Mesenchymal stem cell (in vitro differentiated cells and primary cell): ENCODE data around the gene MYT1.

Experiments
- DNase-seq: peaks from one replicate; pipeline ENCODE4 v3.0.0-alpha.2; 2013
- H2AFZ ChIP-seq: one replicate; pipeline ENCODE4 v1.6.1; 2013; ENCODE audit warnings: low read depth, mild to moderate bottlenecking, control low read depth, inconsistent platforms, low read length, moderate library complexity
- H2AK5ac ChIP-seq: 2 replicates; pipeline ENCODE4 v1.6.1; 2013; ENCODE audit warnings: low read length, moderate library complexity, mild to moderate bottlenecking, inconsistent platforms; ENCODE audit not compliant: severe bottlenecking
- H2BK120ac ChIP-seq: one replicate; pipeline ENCODE4 v1.6.1; 2013; ENCODE audit warnings: low read depth, mild to moderate bottlenecking, inconsistent platforms, low read length, moderate library complexity
- H2BK12ac ChIP-seq, 2 experiments: one replicate each; pipeline ENCODE4 v1.6.1; 2013; ENCODE audit warnings: inconsistent platforms in 2 of 2, low read length in 2 of 2, mild to moderate bottlenecking in 2 of 2, moderate library complexity in 2 of 2, control low read depth in 1 of 2
- H2BK15ac ChIP-seq: one replicate; pipeline ENCODE4 v1.6.1; 2013; ENCODE audit warnings: mild to moderate bottlenecking, low read depth, inconsistent platforms; ENCODE audit not compliant: poor library complexity, severe bottlenecking
- H2BK5ac ChIP-seq: 2 replicates; pipeline ENCODE4 v1.6.1; 2013; ENCODE audit warnings: low read depth, mild to moderate bottlenecking, low read length, control low read depth, inconsistent platforms; ENCODE audit not compliant: poor library complexity, severe bottlenecking
- H3K14ac ChIP-seq, 2 experiments: one replicate each; pipeline ENCODE4 v1.6.1; 2013; ENCODE audit warnings: inconsistent platforms in 2 of 2, low read length in 2 of 2, control low read depth in 1 of 2, mild to moderate bottlenecking in 1 of 2, moderate library complexity in 1 of 2
- H3K18ac ChIP-seq, 2 experiments: one replicate each; pipeline ENCODE4 v1.6.1; 2013; ENCODE audit warnings: inconsistent platforms in 2 of 2, low read length in 2 of 2, control low read depth in 1 of 2, low read depth in 1 of 2, mild to moderate bottlenecking in 1 of 2
- H3K23ac ChIP-seq, 2 experiments: one replicate each; pipeline ENCODE4 v1.6.1; 2013; ENCODE audit warnings: inconsistent platforms in 2 of 2, low read length in 2 of 2, mild to moderate bottlenecking in 2 of 2, moderate library complexity in 2 of 2, control low read depth in 1 of 2
- H3K27ac ChIP-seq: 2 replicates; pipeline ENCODE4 v1.5.1; 2013; ENCODE audit warnings: mild to moderate bottlenecking, moderate library complexity, low read length, control low read depth, inconsistent platforms; ENCODE audit not compliant: poor library complexity, severe bottlenecking
- H3K27me3 ChIP-seq, 2 experiments: 2 replicates each; pipeline versions ENCODE4 v1.6.1 to v1.7.0; 2013; ENCODE audit warnings: low read length in 2 of 2, mild to moderate bottlenecking in 2 of 2, moderate library complexity in 2 of 2, control low read depth in 1 of 2, inconsistent platforms in 1 of 2; ENCODE audit not compliant: control insufficient read depth in 1 of 2, insufficient read depth in 1 of 2
- H3K36me3 ChIP-seq, 2 experiments: 2 replicates each; pipeline versions ENCODE4 v1.6.1 to v1.7.0; 2013; ENCODE audit warnings: low read length in 2 of 2, control low read depth in 1 of 2, inconsistent platforms in 1 of 2, low read depth in 1 of 2, mild to moderate bottlenecking in 1 of 2; ENCODE audit not compliant: insufficient read depth in 2 of 2, control insufficient read depth in 1 of 2
- H3K4ac ChIP-seq, 2 experiments: one replicate each; pipeline ENCODE4 v1.6.1; 2013; ENCODE audit warnings: inconsistent platforms in 2 of 2, low read length in 2 of 2, mild to moderate bottlenecking in 2 of 2, moderate library complexity in 2 of 2, control low read depth in 1 of 2, low read depth in 1 of 2
- H3K4me1 ChIP-seq: 2 replicates; pipeline ENCODE4 v1.6.1; 2013; ENCODE audit warnings: low read depth, low read length, control low read depth; ENCODE audit not compliant: control insufficient read depth, insufficient read depth
- H3K4me2 ChIP-seq: 2 replicates; pipeline ENCODE4 v1.6.1; 2013; ENCODE audit warnings: low read length, mild to moderate bottlenecking, inconsistent platforms; ENCODE audit not compliant: poor library complexity, severe bottlenecking
- H3K4me3 ChIP-seq, 2 experiments: 2 replicates each; pipeline versions ENCODE4 v1.5.1 to v1.7.0; 2013; ENCODE audit warnings: low read length in 2 of 2, mild to moderate bottlenecking in 2 of 2, control low read depth in 1 of 2, low read depth in 1 of 2; ENCODE audit not compliant: insufficient read depth in 1 of 2
- H3K79me1 ChIP-seq: replicated peaks from 2 replicates; pipeline ENCODE4 v1.6.1; 2013; ENCODE audit warnings: mild to moderate bottlenecking, control low read depth, low read length, inconsistent platforms; ENCODE audit not compliant: poor library complexity, severe bottlenecking
- H3K9ac ChIP-seq: 2 replicates; pipeline ENCODE4 v1.7.0; 2013; ENCODE audit warnings: mild to moderate bottlenecking, low read length, moderate library complexity
- H3K9me3 ChIP-seq: 2 replicates; pipeline ENCODE4 v1.7.0; 2013; ENCODE audit warnings: mild to moderate bottlenecking, low read length; ENCODE audit not compliant: control insufficient read depth
- H4K8ac ChIP-seq: one replicate; pipeline ENCODE4 v1.6.1; 2013; ENCODE audit warnings: inconsistent platforms, mild to moderate bottlenecking, low read length, moderate library complexity
- H4K91ac ChIP-seq: one replicate; pipeline ENCODE4 v1.6.1; 2013; ENCODE audit warnings: mild to moderate bottlenecking, low read length, inconsistent platforms
- WGBS: methylation state at CpG from one replicate; pipeline ENCODE4 v1.1.7; 2013; ENCODE audit warnings: mixed read lengths; 5-methylcytosine and 5-hydroxymethylcytosine counted together

Gene MYT1

DNA sequence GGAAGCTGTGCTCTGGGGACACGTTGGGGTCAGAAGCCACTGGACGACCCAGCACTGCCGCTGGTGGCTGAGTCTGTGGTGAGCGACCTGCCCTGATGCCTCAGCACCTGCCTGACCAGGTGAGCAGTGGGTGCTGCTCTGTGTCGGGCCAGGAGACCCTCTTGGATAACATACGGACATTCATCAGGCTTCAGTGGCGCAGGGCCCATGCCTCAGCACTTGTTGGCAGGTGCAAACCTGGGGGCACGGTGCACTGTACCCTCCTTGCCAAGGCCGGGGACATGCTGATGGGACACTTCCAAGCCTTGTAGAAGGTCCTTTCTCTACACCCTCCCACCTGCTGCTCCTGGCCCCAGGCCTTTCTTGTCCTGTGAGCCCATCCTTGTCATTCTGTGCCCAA lies 34.1 kb downstream of the MYT1 start:
- Histone ChIP-seq H3K36me3 (no peaks in the 10 kb centered on the region), H3K4me1 (no peaks in the 10 kb centered on the region), H3K9me3 (no peaks in the 10 kb centered on the region), H3K9ac (no peak overlapping the region), H3K4me2 (no peak overlapping the region), H3K23ac (no peak overlapping the region), H3K27me3 (peaks cover 34 to 75% of the 10 kb centered on the region in 2 experiments), H3K4ac (no peak overlapping the region), H2AK5ac (no peak overlapping the region), H3K79me1 (no peaks in the 10 kb centered on the region), H2BK120ac (no peak overlapping the region), H3K14ac (no peak overlapping the region), H2BK12ac (no peak overlapping the region), H2BK15ac (no peak overlapping the region), H2AFZ (no peak overlapping the region), H2BK5ac (no peak overlapping the region), H3K18ac (no peak overlapping the region), H4K91ac (no peak overlapping the region), H3K4me3 (no peak overlapping the region), H4K8ac (no peak overlapping the region), H3K27ac (no peak overlapping the region)
- DNase-seq: no peak
- 85% methylated on average over 9 of the region's 9 CpGs for WGBS

DNA sequence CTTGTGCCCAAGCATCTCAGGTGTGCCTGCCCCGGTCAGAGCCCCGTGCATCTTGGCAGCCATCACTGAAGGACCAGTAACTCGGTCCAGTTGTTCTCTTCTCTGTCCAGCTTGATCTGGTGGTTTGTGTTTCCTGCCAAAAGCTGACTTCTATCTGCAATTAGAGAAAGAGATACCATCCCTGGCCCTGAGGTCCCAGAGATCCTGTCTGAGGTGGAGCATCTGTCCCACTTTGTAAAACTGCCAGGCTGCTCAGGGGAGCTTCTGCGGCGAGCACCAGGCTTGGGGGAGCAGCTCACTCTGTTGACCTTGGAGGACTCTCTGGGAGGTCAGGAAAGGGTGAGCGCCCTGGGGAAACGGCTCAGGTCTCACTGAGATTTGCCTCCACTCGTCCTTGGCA lies 35.1 kb downstream of the MYT1 start:
- 84% methylated on average over 8 of the region's 8 CpGs for WGBS
- Histone ChIP-seq H3K18ac (no peak overlapping the region), H2AK5ac (no peak overlapping the region), H2BK12ac (no peak overlapping the region), H3K27me3 (peaks cover 37 to 77% of the 10 kb centered on the region in 2 experiments), H3K4ac (no peak overlapping the region), H3K4me3 (no peak overlapping the region), H2BK15ac (no peak overlapping the region), H4K8ac (no peak overlapping the region), H3K23ac (no peak overlapping the region), H3K27ac (no peak overlapping the region), H2BK120ac (no peak overlapping the region), H3K14ac (no peak overlapping the region), H2BK5ac (no peak overlapping the region), H3K9ac (no peak overlapping the region), H3K4me2 (no peak overlapping the region), H3K9me3 (no peaks in the 10 kb centered on the region), H4K91ac (no peak overlapping the region), H3K36me3 (no peaks in the 10 kb centered on the region), H2AFZ (no peak overlapping the region), H3K4me1 (no peaks in the 10 kb centered on the region), H3K79me1 (no peaks in the 10 kb centered on the region)
- no peak for DNase-seq

DNA sequence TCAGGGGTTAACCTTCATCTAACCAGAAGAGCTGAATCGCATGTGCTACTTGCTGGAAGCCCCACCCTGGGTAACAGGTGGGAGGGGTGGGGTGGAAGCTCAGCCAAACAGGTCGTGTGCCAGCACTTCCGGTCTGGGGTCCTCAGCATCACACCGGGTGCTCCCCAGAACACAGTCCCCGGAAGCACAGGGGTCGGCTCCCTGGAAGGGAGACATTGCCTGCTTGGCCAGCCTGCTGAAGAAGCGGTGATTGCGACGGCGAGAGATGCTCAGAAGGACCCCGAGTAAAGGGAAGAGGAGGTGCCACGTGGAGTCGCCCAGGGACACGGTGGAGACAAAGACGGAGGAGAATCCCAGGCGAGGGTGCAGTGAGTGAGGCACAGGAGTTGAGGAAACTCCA lies 36.5 kb downstream of the MYT1 start:
- H3K23ac ChIP-seq: no peak overlapping the region
- no peak overlapping the region for H3K27ac ChIP-seq
- no peak overlapping the region for H3K4me3 ChIP-seq
- H3K4ac ChIP-seq: no peak overlapping the region
- no peak overlapping the region for H2AK5ac ChIP-seq
- H2BK120ac ChIP-seq: no peak overlapping the region
- no peaks in the 10 kb centered on the region for H3K36me3 ChIP-seq
- no peaks in the 10 kb centered on the region for H3K4me1 ChIP-seq
- no peak overlapping the region for H3K18ac ChIP-seq
- H4K8ac ChIP-seq: no peak overlapping the region
- no peaks in the 10 kb centered on the region for H3K79me1 ChIP-seq
- no peak overlapping the region for H2AFZ ChIP-seq
- H3K4me2 ChIP-seq: no peak overlapping the region
- no peaks in the 10 kb centered on the region for H3K9me3 ChIP-seq
- WGBS: 90% methylated on average over 16 of the region's 16 CpGs
- no peak overlapping the region for H4K91ac ChIP-seq
- DNase-seq: no peak
- H2BK15ac ChIP-seq: no peak overlapping the region
- H2BK5ac ChIP-seq: no peak overlapping the region
- peaks cover 47 to 83% of the 10 kb centered on the region in 2 experiments for H3K27me3 ChIP-seq
- no peak overlapping the region for H3K9ac ChIP-seq
- no peak overlapping the region for H2BK12ac ChIP-seq
- H3K14ac ChIP-seq: no peak overlapping the region

DNA sequence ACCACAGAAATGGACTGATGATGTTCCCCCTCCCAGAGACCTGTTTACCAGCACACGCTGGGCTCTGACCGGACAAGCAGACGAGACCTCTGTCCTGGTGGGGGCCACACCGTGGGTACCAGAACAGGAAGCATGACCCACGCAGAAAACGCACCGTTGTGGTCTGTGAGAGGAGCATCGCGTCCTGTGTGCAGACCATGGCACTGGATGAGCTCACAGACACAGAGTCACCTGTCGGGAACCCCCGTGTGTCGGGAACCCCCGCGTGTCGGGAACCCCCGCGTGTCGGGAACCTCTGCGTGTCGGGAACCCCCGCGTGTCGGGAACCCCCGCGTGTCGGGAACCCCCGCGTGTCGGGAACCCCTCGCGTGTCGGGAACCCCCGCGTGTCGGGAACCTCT lies 37.4 kb downstream of the MYT1 start:
- Histone ChIP-seq H3K4ac (no peak overlapping the region), H3K9me3 (no peaks in the 10 kb centered on the region), H3K27ac (no peak overlapping the region), H3K9ac (no peak overlapping the region), H3K36me3 (no peaks in the 10 kb centered on the region), H4K91ac (no peak overlapping the region), H3K23ac (no peak overlapping the region), H2BK5ac (no peak overlapping the region), H3K27me3 (peaks cover 47 to 82% of the 10 kb centered on the region in 2 experiments), H3K18ac (no peak overlapping the region), H2BK120ac (no peak overlapping the region), H2AK5ac (no peak overlapping the region), H3K14ac (no peak overlapping the region), H3K4me3 (no peak overlapping the region), H4K8ac (no peak overlapping the region), H3K4me2 (no peak overlapping the region), H2BK12ac (no peak overlapping the region), H2BK15ac (no peak overlapping the region), H3K79me1 (no peaks in the 10 kb centered on the region), H2AFZ (peak overlapping the region; percentile 24), H3K4me1 (no peaks in the 10 kb centered on the region)
- no peak for DNase-seq
- WGBS: 86% methylated on average over 27 of the region's 35 CpGs
